Mammary epithelial cell (primary cell): Measurements from ENCODE around the gene ARHGEF18.
"Not testable (repeated sequence)": the region's sequence is repeated elsewhere in the genome, so short reads cannot be mapped to it uniquely, and the experiment has no call there.

Source experiments
- CTCF ChIP-seq, 2 donors: IDR thresholded peaks in 1 of 2; conservative IDR thresholded peaks in 1 of 2; 2 replicates each; pipeline ENCODE4 v1.5.1; 2011 to 2012; ENCODE audit warnings: inconsistent platforms in 2 of 2, low read length in 2 of 2, mild to moderate bottlenecking in 2 of 2, control low read depth in 1 of 2, low read depth in 1 of 2; ENCODE audit not compliant: insufficient read depth in 1 of 2; ENCODE audit errors: extremely low read depth in 1 of 2
- EZH2 ChIP-seq: IDR thresholded peaks from 2 replicates; pipeline ENCODE4 v1.6.1; 2012; ENCODE audit warnings: low read length, inconsistent platforms, borderline replicate concordance

DNA sequence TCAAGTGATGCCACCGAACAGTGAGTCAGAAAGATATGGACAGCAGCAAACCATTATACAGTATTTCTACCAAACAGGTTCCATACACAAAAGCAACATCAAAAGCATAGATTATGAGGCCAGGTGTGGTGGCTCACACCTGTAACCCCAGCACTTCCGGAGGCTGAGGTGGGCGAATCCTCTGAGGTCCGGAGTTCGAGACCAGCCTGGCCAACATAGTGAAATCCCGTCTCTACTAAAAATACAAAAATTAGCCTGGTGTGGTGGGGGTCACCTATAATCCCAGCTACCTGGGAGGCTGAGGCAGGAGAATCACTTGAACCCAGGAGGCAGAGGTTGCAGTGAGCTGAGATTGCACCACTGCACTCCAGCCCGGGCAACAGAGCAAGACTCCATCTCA is 1.7 kb upstream of the ARHGEF18 start:
- TF ChIP-seq CTCF (conservative IDR thresholded peaks at IDR 0.05 in 1 of 2, IDR thresholded peaks at IDR 0.05 in 1 of 2; ENCODE audit: extremely low read depth in 1 of 2, insufficient read depth in 1 of 2, low read depth in 1 of 2, low read length in 2 of 2); EZH2: not testable (repeated sequence)
